HG02970 (cell line): Measurements from ENCODE around the gene PRLR.
"Not testable (repeated sequence)": the region's sequence is repeated elsewhere in the genome, so short reads cannot be mapped to it uniquely, and the experiment has no call there.

Experiments used
- ATAC-seq: cut with Tn5 transposase; IDR thresholded peaks from one replicate; pipeline ENCODE4 v1.9.1; 2021; ENCODE audit warnings: mild to moderate bottlenecking, moderate library complexity, moderate number of reproducible peaks; ENCODE audit not compliant: unreplicated experiment, low FRiP score

The PRLR gene

GRCh38 chr5:35133186-35133585 lies 97.1 kb downstream of the PRLR start:
- no peak for ATAC-seq

GRCh38 chr5:35131723-35132122 lies 98.6 kb downstream of the PRLR start:
- no peak for ATAC-seq

- ATAC-seq, result no peak
Measured at GRCh38 chr5:35129921-35130485, 100.3 kb downstream of the PRLR start.

- no peak for ATAC-seq
Measured at GRCh38 chr5:35129276-35129675, 101.0 kb downstream of the PRLR start.

- ATAC-seq, result no peak
Measured at GRCh38 chr5:35127006-35127405, 103.3 kb downstream of the PRLR start.

GRCh38 chr5:35125746-35126145 lies 104.5 kb downstream of the PRLR start:
- no peak for ATAC-seq

GRCh38 chr5:35124932-35125331 lies 105.4 kb downstream of the PRLR start:
- ATAC-seq, result no peak

- ATAC-seq, result no peak
Measured at GRCh38 chr5:35122819-35123218, 107.5 kb downstream of the PRLR start.

- no peak for ATAC-seq
Measured at GRCh38 chr5:35120715-35121114, 109.6 kb downstream of the PRLR start.

GRCh38 chr5:35117967-35118366 lies 112.3 kb downstream of the PRLR start:
- no peak for ATAC-seq

- ATAC-seq, result no peak
Measured at GRCh38 chr5:35115920-35116319, 114.4 kb downstream of the PRLR start.

- ATAC-seq, result no peak
Measured at GRCh38 chr5:35114698-35115097, 115.6 kb downstream of the PRLR start.

- ATAC-seq, result no peak
Measured at GRCh38 chr5:35112300-35112699, 118.0 kb downstream of the PRLR start.

- not testable (repeated sequence) for ATAC-seq
Measured at GRCh38 chr5:35104550-35104949, 125.7 kb downstream of the PRLR start.

GRCh38 chr5:35103637-35104299 lies 126.5 kb downstream of the PRLR start:
- ATAC-seq, result no peak

GRCh38 chr5:35101720-35102119 lies 128.6 kb downstream of the PRLR start:
- ATAC-seq, result not testable (repeated sequence)

- ATAC-seq, result no peak
Measured at GRCh38 chr5:35101016-35101415, 129.3 kb downstream of the PRLR start.

GRCh38 chr5:35098214-35098613 lies 132.1 kb downstream of the PRLR start:
- ATAC-seq, result no peak

GRCh38 chr5:35096932-35097331 lies 133.4 kb downstream of the PRLR start:
- no peak for ATAC-seq

- ATAC-seq, result no peak
Measured at GRCh38 chr5:35096216-35096615, 134.1 kb downstream of the PRLR start.

GRCh38 chr5:35095366-35095765 lies 134.9 kb downstream of the PRLR start:
- no peak for ATAC-seq

GRCh38 chr5:35094948-35095347 lies 135.3 kb downstream of the PRLR start:
- ATAC-seq, result no peak
